ENCODE measurements around the gene AFG3L2. TPM values are rescaled to one million over a fixed set of nuclear protein-coding genes. Genes with fewer than 3 reads are reported as not detected.

Gene AFG3L2
- total and polyA plus RNA-seq, 2 of the 8 experiments (the other 6 are each of a cell fraction or from before 2014, with no cell fraction given), result 29.7 to 84.8 TPM

DNA sequence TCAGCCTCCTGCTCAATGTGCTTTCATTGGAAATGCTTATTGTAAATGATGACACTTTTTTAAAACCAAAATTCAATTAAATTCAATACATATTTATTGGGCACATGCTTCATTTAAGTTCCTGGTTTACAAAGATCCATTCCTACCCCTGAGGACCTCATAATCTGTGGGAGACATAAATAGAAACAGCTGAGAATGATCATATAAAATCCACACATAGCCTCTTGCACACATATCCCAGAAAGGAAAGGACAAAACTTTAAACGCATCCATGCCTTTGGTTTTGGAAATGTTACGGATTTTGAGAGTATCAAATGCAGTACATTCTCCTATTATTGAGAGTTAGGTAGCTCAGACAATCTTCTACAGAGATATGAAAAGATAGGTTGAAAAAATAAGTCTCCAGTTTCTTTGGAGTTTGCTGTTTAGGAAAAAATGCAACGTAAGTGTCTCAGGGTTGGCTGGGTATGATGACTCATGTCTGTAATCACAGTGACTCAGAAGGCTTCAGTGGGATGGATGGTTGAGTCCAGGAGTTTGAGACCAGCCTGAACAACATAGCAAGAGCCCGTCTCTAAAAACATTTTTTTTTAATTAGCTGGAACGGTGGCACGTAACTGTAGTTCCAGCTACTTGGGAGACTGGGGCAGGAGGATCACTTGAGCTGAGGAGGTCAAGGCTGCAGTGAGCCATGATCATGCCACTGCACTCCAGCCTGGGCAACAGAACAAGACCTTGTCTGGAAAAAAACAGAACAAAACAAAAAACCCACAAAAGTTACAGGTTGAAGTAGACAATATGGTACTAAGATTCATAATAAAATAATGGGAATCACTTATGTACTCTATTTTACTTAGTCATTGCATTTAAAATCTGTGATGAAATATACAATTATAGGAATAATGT is 26.8 kb upstream of the AFG3L2 start:
- no peak overlapping the region for H3K18ac ChIP-seq (ENCODE audit: extremely low read depth, low read length)
- H2AFZ ChIP-seq (ENCODE audit: low read length), result no peak overlapping the region
- CTCF ChIA-PET (ENCODE audit: partially characterized antibody), result interaction anchor here (0.6 to 7.0 kb wide), 5 partner anchors 12 to 237 kb away, joined by 3 to 55 read pairs (median 4); no protein-coding TSS in a partner anchor
- H4K20me1 ChIP-seq (replicated peaks in 1 of 2; ENCODE audit: control insufficient read depth in 1 of 2, insufficient read depth in 2 of 2, low read length in 2 of 2), result no peaks in the 10 kb centered on the region
- H4K8ac ChIP-seq (ENCODE audit: extremely low read depth, insufficient read depth, low read length), result no peak overlapping the region
- H3K27me3 ChIP-seq (replicated peaks in 1 of 4; ENCODE audit: control insufficient read depth in 3 of 4, extremely low read depth in 1 of 4, insufficient read depth in 3 of 4, low read length in 3 of 4), result peaks cover 0 to 18% (median 15%) of the 10 kb centered on the region in 4 experiments; a peak in 6 of 7 replicates
- no peaks in the 10 kb centered on the region for H3K79me1 ChIP-seq (ENCODE audit: low read depth, low read length)
- no peak for FAIRE-seq
- no peak overlapping the region for H2BK20ac ChIP-seq (ENCODE audit: low read length)
- H3K4me3 ChIP-seq (ENCODE audit: extremely low read depth in 1 of 4, insufficient read depth in 2 of 4, low read depth in 3 of 4, low read length in 4 of 4), result no peak overlapping the region
- no peak overlapping the region for H4K5ac ChIP-seq (ENCODE audit: insufficient read length, low read depth, low read length)
- no peak overlapping the region for H3K4ac ChIP-seq (replicated peaks; ENCODE audit: insufficient read length, low read depth, low read length)
- no peaks in the 10 kb centered on the region for H3K36me3 ChIP-seq (ENCODE audit: control insufficient read depth in 2 of 4, insufficient read depth in 4 of 4, low read length in 3 of 4)
- H2AK5ac ChIP-seq (ENCODE audit: low read depth, low read length), result no peak overlapping the region
- no peak overlapping the region for H3K27ac ChIP-seq (ENCODE audit: low read depth, low read length)
- H3K23me2 ChIP-seq (ENCODE audit: low read depth, low read length), result peaks cover 4% of the 10 kb centered on the region; the same call in 1 of the 2 replicates
- no peak overlapping the region for H4K91ac ChIP-seq (replicated peaks; ENCODE audit: insufficient read length, low read length)
- peaks cover 0 to 5% of the 10 kb centered on the region in 2 experiments; a peak in 3 of 4 replicates for H3K79me2 ChIP-seq (ENCODE audit: control insufficient read depth in 1 of 2, insufficient read depth in 2 of 2, low read length in 2 of 2)
- no peak overlapping the region for H2BK120ac ChIP-seq (replicated peaks; ENCODE audit: low read depth, low read length)
- H3K23ac ChIP-seq (ENCODE audit: insufficient read length), result no peak overlapping the region
- H3K9ac ChIP-seq (replicated peaks in 1 of 4; ENCODE audit: extremely low read depth in 1 of 4, low read depth in 3 of 4, low read length in 3 of 4), result no peak overlapping the region
- peaks cover 0 to 4% (median 1%) of the 10 kb centered on the region in 4 experiments; a peak in 4 of 7 replicates for H3K4me1 ChIP-seq (replicated peaks in 1 of 4; ENCODE audit: control insufficient read depth in 3 of 4, insufficient read depth in 4 of 4, low read length in 3 of 4)
- 90% methylated on average over 6 of the region's 6 CpGs; no CpG with 5 or more reads in 1 of the 2 experiments for WGBS, 2 experiments (ENCODE audit: extremely low coverage in 1 of 2, insufficient coverage in 1 of 2, insufficient read length in 1 of 2, insufficient replicate concordance in 2 of 2, low coverage in 1 of 2, low lambda C conversion rate in 2 of 2, missing lambda C conversion rate in 1 of 2)
- no peak overlapping the region for H3K4me2 ChIP-seq (ENCODE audit: insufficient read depth in 1 of 2, low read depth in 2 of 2, low read length in 2 of 2)
- no peak overlapping the region for H2BK12ac ChIP-seq (ENCODE audit: low read depth, low read length)
- H3K14ac ChIP-seq (ENCODE audit: insufficient read length), result no peak overlapping the region
- no peaks in the 10 kb centered on the region for H3K9me3 ChIP-seq (ENCODE audit: insufficient read depth in 2 of 2, low read depth in 1 of 2, low read length in 1 of 2)
- no peak overlapping the region for H2BK15ac ChIP-seq (ENCODE audit: low read length)
- no peak overlapping the region for H3K56ac ChIP-seq (replicated peaks; ENCODE audit: insufficient read length, low read depth, low read length)
- TF ChIP-seq GTF2F1 (IDR thresholded peaks at IDR 0.05; ENCODE audit: borderline replicate concordance, low read depth, low read length) (no peak), GABPA (IDR thresholded peaks at IDR 0.05; ENCODE audit: borderline replicate concordance, insufficient read depth, low read length) (no peak), TBP (IDR thresholded peaks at IDR 0.05; ENCODE audit: low read depth, low read length) (no peak), ASH2L (IDR thresholded peaks at IDR 0.05; ENCODE audit: low read length) (no peak), POLR2AphosphoS5 (IDR thresholded peaks at IDR 0.05; ENCODE audit: low read depth, low read length) (no peak), SIX5 (IDR thresholded peaks at IDR 0.05; ENCODE audit: low read depth, low read length) (no peak), CHD2 (IDR thresholded peaks at IDR 0.05; ENCODE audit: low read length) (no peak)
- no peak for DNase-seq (ENCODE audit: low read depth in 1 of 2, low spot score in 2 of 2)
- H2BK5ac ChIP-seq (ENCODE audit: low read depth, low read length), result no peak overlapping the region
- POLR2A ChIA-PET (ENCODE audit: partially characterized antibody), result no interaction called here

Data from H1 (cell line).